Activated CD4-positive, alpha-beta T cell treated with anti-CD3 and anti-CD28 coated beads, Interleukin-2, amount 10 ng/mL, durations not matched to agents 24 days and 14 days (primary cell): ENCODE results near the gene DCTD. TPM values are rescaled to one million over a fixed set of nuclear protein-coding genes. Genes with fewer than 3 reads are reported as not detected.

Experiments used
- DNase-seq: peaks from one replicate; pipeline ENCODE4 v3.0.0; 2022
- H3K27ac Mint-ChIP-seq: one replicate; pipeline ENCODE4 v1.8.0; 2022; ENCODE audit warnings: mild to moderate bottlenecking, mixed read lengths
- H3K27me3 Mint-ChIP-seq: one replicate; pipeline ENCODE4 v1.8.0; 2022; ENCODE audit warnings: mixed read lengths
- H3K36me3 Mint-ChIP-seq: one replicate; pipeline ENCODE4 v1.8.0; 2022; ENCODE audit warnings: low read depth, mild to moderate bottlenecking, mixed read lengths
- H3K4me1 Mint-ChIP-seq: one replicate; pipeline ENCODE4 v1.8.0; 2021; ENCODE audit warnings: mixed read lengths
- H3K4me3 Mint-ChIP-seq: one replicate; pipeline ENCODE4 v1.8.0; 2022; ENCODE audit warnings: mild to moderate bottlenecking, moderate library complexity, mixed read lengths
- H3K9me3 Mint-ChIP-seq: one replicate; pipeline ENCODE4 v1.8.0; 2021; ENCODE audit warnings: mixed read lengths
- intact Hi-C: fragments of 100-400 bp; cut with micrococcal nuclease; formaldehyde crosslinking; loops from one replicate; pipeline ENCODE4 v1.15.1; 2023
- total RNA-seq: library from RNA; stranded (reverse); gene quantifications from 2 replicates; pipeline ENCODE4 v1.2.3, GENCODE V29; 2022

DCTD gene
- total RNA-seq, 1 donor from 2014 or later, result 125 TPM

- Mint-ChIP-seq H3K27ac (no peak overlapping the region), H3K4me3 (no peak overlapping the region), H3K4me1 (no peaks in the 10 kb centered on the region), H3K36me3 (no peaks in the 10 kb centered on the region), H3K9me3 (no peaks in the 10 kb centered on the region), H3K27me3 (no peaks in the 10 kb centered on the region)
- intact Hi-C loops, result no loop called here
- no peak for DNase-seq
Observed at GRCh38 chr4:182862141-182862875, 54.9 kb downstream of the DCTD start.

- DNase-seq, result no peak
- Mint-ChIP-seq H3K27ac (no peak overlapping the region), H3K4me3 (no peak overlapping the region), H3K4me1 (no peaks in the 10 kb centered on the region), H3K36me3 (no peaks in the 10 kb centered on the region), H3K9me3 (no peaks in the 10 kb centered on the region), H3K27me3 (no peaks in the 10 kb centered on the region)
- intact Hi-C loops, result no loop called here
Observed at GRCh38 chr4:182861346-182861745, 55.8 kb downstream of the DCTD start.

- Mint-ChIP-seq H3K4me1 (no peaks in the 10 kb centered on the region), H3K27me3 (no peaks in the 10 kb centered on the region), H3K36me3 (no peaks in the 10 kb centered on the region), H3K4me3 (no peak overlapping the region), H3K27ac (no peak overlapping the region), H3K9me3 (no peaks in the 10 kb centered on the region)
- no peak for DNase-seq
- intact Hi-C loops, result no loop called here
Observed at GRCh38 chr4:182859730-182860129, 57.5 kb downstream of the DCTD start.

GRCh38 chr4:182858711-182859110 lies 58.5 kb downstream of the DCTD start:
- Mint-ChIP-seq H3K36me3 (no peaks in the 10 kb centered on the region), H3K27ac (no peak overlapping the region), H3K9me3 (no peaks in the 10 kb centered on the region), H3K4me1 (no peaks in the 10 kb centered on the region), H3K4me3 (no peak overlapping the region), H3K27me3 (no peaks in the 10 kb centered on the region)
- intact Hi-C loops, result no loop called here
- DNase-seq, result no peak

GRCh38 chr4:182856862-182857261 lies 60.3 kb downstream of the DCTD start:
- H3K4me1 Mint-ChIP-seq, result no peaks in the 10 kb centered on the region
- H3K27me3 Mint-ChIP-seq, result no peaks in the 10 kb centered on the region
- intact Hi-C loops, result no loop called here
- no peak for DNase-seq
- H3K9me3 Mint-ChIP-seq, result no peaks in the 10 kb centered on the region
- H3K36me3 Mint-ChIP-seq, result no peaks in the 10 kb centered on the region
- no peak overlapping the region for H3K27ac Mint-ChIP-seq
- no peak overlapping the region for H3K4me3 Mint-ChIP-seq

GRCh38 chr4:182855877-182856276 lies 61.3 kb downstream of the DCTD start:
- no peak overlapping the region for H3K4me3 Mint-ChIP-seq
- intact Hi-C loops, result no loop called here
- H3K27ac Mint-ChIP-seq, result no peak overlapping the region
- H3K9me3 Mint-ChIP-seq, result no peaks in the 10 kb centered on the region
- no peaks in the 10 kb centered on the region for H3K27me3 Mint-ChIP-seq
- H3K4me1 Mint-ChIP-seq, result no peaks in the 10 kb centered on the region
- H3K36me3 Mint-ChIP-seq, result no peaks in the 10 kb centered on the region
- no peak for DNase-seq

- DNase-seq, result no peak
- intact Hi-C loops, result no loop called here
- no peaks in the 10 kb centered on the region for H3K36me3 Mint-ChIP-seq
- H3K4me1 Mint-ChIP-seq, result no peaks in the 10 kb centered on the region
- H3K27me3 Mint-ChIP-seq, result no peaks in the 10 kb centered on the region
- H3K9me3 Mint-ChIP-seq, result no peaks in the 10 kb centered on the region
- no peak overlapping the region for H3K27ac Mint-ChIP-seq
- no peak overlapping the region for H3K4me3 Mint-ChIP-seq
Observed at GRCh38 chr4:182855312-182855711, 61.9 kb downstream of the DCTD start.

GRCh38 chr4:182854466-182854865 lies 62.7 kb downstream of the DCTD start:
- Mint-ChIP-seq H3K36me3 (no peaks in the 10 kb centered on the region), H3K27ac (no peak overlapping the region), H3K9me3 (no peaks in the 10 kb centered on the region), H3K4me3 (no peak overlapping the region), H3K4me1 (no peaks in the 10 kb centered on the region), H3K27me3 (no peaks in the 10 kb centered on the region)
- DNase-seq, result no peak
- intact Hi-C loops, result no loop called here

GRCh38 chr4:182853731-182854330 lies 63.4 kb downstream of the DCTD start:
- Mint-ChIP-seq H3K4me3 (no peak overlapping the region), H3K36me3 (no peaks in the 10 kb centered on the region), H3K27me3 (no peaks in the 10 kb centered on the region)

GRCh38 chr4:182848685-182849084 lies 68.5 kb downstream of the DCTD start:
- Mint-ChIP-seq H3K27ac (no peak overlapping the region), H3K9me3 (no peaks in the 10 kb centered on the region), H3K27me3 (no peaks in the 10 kb centered on the region), H3K4me3 (no peak overlapping the region), H3K36me3 (no peaks in the 10 kb centered on the region), H3K4me1 (no peaks in the 10 kb centered on the region)
- intact Hi-C loops, result no loop called here
- no peak for DNase-seq

More at GRCh38 chr4:182853731-182854330, 63.4 kb downstream of the DCTD start:
- no peak for DNase-seq
- intact Hi-C loops, result no loop called here
- Mint-ChIP-seq H3K27ac (no peak overlapping the region), H3K4me1 (no peaks in the 10 kb centered on the region), H3K9me3 (no peaks in the 10 kb centered on the region)

- Mint-ChIP-seq H3K9me3 (no peaks in the 10 kb centered on the region), H3K27ac (no peak overlapping the region), H3K4me1 (no peaks in the 10 kb centered on the region), H3K36me3 (no peaks in the 10 kb centered on the region), H3K27me3 (no peaks in the 10 kb centered on the region), H3K4me3 (no peak overlapping the region)
- intact Hi-C loops, result no loop called here
- no peak for DNase-seq
Observed at GRCh38 chr4:182847576-182848450, 69.4 kb downstream of the DCTD start.

GRCh38 chr4:182846036-182846435 lies 71.2 kb downstream of the DCTD start:
- DNase-seq, result no peak
- Mint-ChIP-seq H3K4me3 (no peak overlapping the region), H3K4me1 (no peaks in the 10 kb centered on the region), H3K9me3 (no peaks in the 10 kb centered on the region), H3K36me3 (no peaks in the 10 kb centered on the region), H3K27me3 (no peaks in the 10 kb centered on the region), H3K27ac (no peak overlapping the region)
- intact Hi-C loops, result no loop called here

- Mint-ChIP-seq H3K4me3 (no peak overlapping the region), H3K4me1 (no peaks in the 10 kb centered on the region), H3K27me3 (no peaks in the 10 kb centered on the region), H3K9me3 (no peaks in the 10 kb centered on the region), H3K36me3 (no peaks in the 10 kb centered on the region), H3K27ac (no peak overlapping the region)
- DNase-seq, result no peak
- intact Hi-C loops, result no loop called here
Observed at GRCh38 chr4:182845618-182846017, 71.6 kb downstream of the DCTD start.

GRCh38 chr4:182843808-182844325 lies 73.3 kb downstream of the DCTD start:
- Mint-ChIP-seq H3K4me1 (no peaks in the 10 kb centered on the region), H3K27ac (no peak overlapping the region), H3K9me3 (no peaks in the 10 kb centered on the region), H3K27me3 (no peaks in the 10 kb centered on the region), H3K36me3 (no peaks in the 10 kb centered on the region), H3K4me3 (no peak overlapping the region)
- intact Hi-C loops, result no loop called here
- no peak for DNase-seq
